ENCODE measurements around the gene GMEB2. TPM values are rescaled to one million over a fixed set of nuclear protein-coding genes. Genes with fewer than 3 reads are reported as not detected.
A peak's percentile ranks its signal among the peaks of the same experiment; 100 is the strongest.
"Not testable (repeated sequence)": the region's sequence is repeated elsewhere in the genome, so short reads cannot be mapped to it uniquely, and the experiment has no call there.

Gene GMEB2
- total RNA-seq, 6 donors from 2014 or later: 10.1 to 12.9 (median 12.4) TPM

GRCh38 chr20:63642527-63643247 lies 15.8 kb upstream of the GMEB2 start:
- no peaks in the 10 kb centered on the region for H3K36me3 ChIP-seq
- H3K9me3 ChIP-seq: no peaks in the 10 kb centered on the region
- ATAC-seq (ENCODE audit: low FRiP score in 2 of 2) (no peak), DNase-seq (peak in 1 of 2 donors; percentile 79)
- 48 to 52% methylated on average over 9 to 27 of the region's 29 CpGs for WGBS, 2 donors
- H3K27me3 ChIP-seq: no peaks in the 10 kb centered on the region
- peaks cover 16 to 39% (median 29%) of the 10 kb centered on the region in 4 donors for H3K4me1 ChIP-seq
- H3K4me3 ChIP-seq: peak overlapping the region in 3 of 4 donors; percentile 60 to 77 (median 60)
- H3K27ac ChIP-seq: peak overlapping the region; percentile 51 to 95 (median 68)
- no peak for TF ChIP-seq CTCF (IDR thresholded peaks at IDR 0.05)
- TF ChIP-seq POLR2A (IDR thresholded peaks at IDR 0.05): no peak
- TF ChIP-seq EP300 (IDR thresholded peaks at IDR 0.05): no peak
- TF ChIP-seq POLR2AphosphoS5 (IDR thresholded peaks at IDR 0.05): no peak

- H3K27ac ChIP-seq: peak overlapping the region; percentile 93 to 96 (median 96)
- H3K4me3 ChIP-seq: peak overlapping the region; percentile 8 to 90 (median 78)
- TF ChIP-seq CTCF (IDR thresholded peaks at IDR 0.05): peak; percentile 33 to 94 (median 80)
- TF ChIP-seq EP300 (IDR thresholded peaks at IDR 0.05): no peak
- peak; percentile 7 to 39 for TF ChIP-seq POLR2AphosphoS5 (IDR thresholded peaks at IDR 0.05)
- TF ChIP-seq POLR2A (IDR thresholded peaks at IDR 0.05): peak in 1 of 4 donors; percentile 22
- peak; percentile 94 to 95 for ATAC-seq (ENCODE audit: low FRiP score in 2 of 2)
- peaks cover 16 to 39% (median 32%) of the 10 kb centered on the region in 4 donors for H3K4me1 ChIP-seq
- no peaks in the 10 kb centered on the region for H3K36me3 ChIP-seq
- no peaks in the 10 kb centered on the region for H3K27me3 ChIP-seq
- 4 to 7% methylated on average over 5 to 15 of the region's 86 CpGs for WGBS, 2 donors
- peak; percentile 89 to 99 for DNase-seq
- no peaks in the 10 kb centered on the region for H3K9me3 ChIP-seq
Observed at GRCh38 chr20:63641792-63642523, 15.1 kb upstream of the GMEB2 start.

- Histone ChIP-seq H3K27me3 (no peaks in the 10 kb centered on the region), H3K4me1 (peaks cover 20 to 39% (median 33%) of the 10 kb centered on the region in 4 donors), H3K9me3 (no peaks in the 10 kb centered on the region), H3K36me3 (no peaks in the 10 kb centered on the region), H3K27ac (peak overlapping the region; percentile 93 to 96 (median 96)), H3K4me3 (peak overlapping the region; percentile 52 to 90 (median 78))
- ATAC-seq (ENCODE audit: low FRiP score in 2 of 2) (peak; percentile 6 to 66), DNase-seq (peak in 1 of 2 donors; percentile 91)
- WGBS, 2 donors: 2 to 50% methylated on average over 4 to 23 of the region's 47 CpGs
- peak in 1 of 4 donors; percentile 60 for TF ChIP-seq POLR2A (IDR thresholded peaks at IDR 0.05)
- no peak for TF ChIP-seq POLR2AphosphoS5 (IDR thresholded peaks at IDR 0.05)
Observed at GRCh38 chr20:63641146-63641791, 14.4 kb upstream of the GMEB2 start.

GRCh38 chr20:63640686-63641085 lies 13.8 kb upstream of the GMEB2 start:
- not testable (repeated sequence) for DNase-seq; H3K27me3 ChIP-seq; H3K36me3 ChIP-seq; H3K9me3 ChIP-seq; ATAC-seq (ENCODE audit: low FRiP score in 2 of 2)
- peaks cover 20 to 40% (median 33%) of the 10 kb centered on the region in 4 donors for H3K4me1 ChIP-seq
- peak overlapping the region; percentile 64 to 96 (median 91) for H3K27ac ChIP-seq
- H3K4me3 ChIP-seq: peak overlapping the region; percentile 2 to 90 (median 78)
- WGBS, 2 donors: 49 to 80% methylated on average over 3 to 6 of the region's 17 CpGs

GRCh38 chr20:63640086-63640485 lies 13.2 kb upstream of the GMEB2 start:
- 61 to 80% methylated on average over 2 to 8 of the region's 8 CpGs for WGBS, 2 donors
- H3K4me3 ChIP-seq: peak overlapping the region in 3 of 4 donors; percentile 77 to 90 (median 79)
- no peaks in the 10 kb centered on the region for H3K9me3 ChIP-seq
- H3K4me1 ChIP-seq: peaks cover 20 to 46% (median 35%) of the 10 kb centered on the region in 4 donors
- H3K27me3 ChIP-seq: no peaks in the 10 kb centered on the region
- ATAC-seq (ENCODE audit: low FRiP score in 2 of 2): no peak
- peak overlapping the region; percentile 64 to 96 (median 91) for H3K27ac ChIP-seq
- TF ChIP-seq EP300 (IDR thresholded peaks at IDR 0.05) (no peak), POLR2AphosphoS5 (IDR thresholded peaks at IDR 0.05) (no peak), CTCF (IDR thresholded peaks at IDR 0.05) (no peak), POLR2A (IDR thresholded peaks at IDR 0.05) (no peak)
- DNase-seq: no peak
- no peaks in the 10 kb centered on the region for H3K36me3 ChIP-seq
